Stimulated activated naive B cell treated with anti-CD40 and anti-IgM and Interleukin-4, amounts not matched to agents 10 μg/mL and 1 μg/mL and 100 μg/mL, for 72 hours (primary cell): Measurements from ENCODE around the gene MOSPD2.
A peak's percentile ranks its signal among the peaks of the same experiment; 100 is the strongest.

Experiments
- ATAC-seq, 2 donors: fragments of 150-1000 bp; cut with Tn5 transposase; replicated peaks; 2 replicates each; pipeline ENCODE4 v1.10.0; 2021; ENCODE audit warnings: moderate library complexity in 1 of 2
- DNase-seq: peaks from one replicate; pipeline ENCODE4 v3.0.0; 2021
- H3K27ac Mint-ChIP-seq: one replicate; pipeline ENCODE4 v1.8.0; 2022; ENCODE audit warnings: mild to moderate bottlenecking, mixed read lengths
- H3K27me3 Mint-ChIP-seq, 2 donors: one replicate each; pipeline ENCODE4 v1.8.0; 2022; ENCODE audit warnings: mixed read lengths in 2 of 2
- H3K36me3 Mint-ChIP-seq, 2 donors: one replicate each; pipeline ENCODE4 v1.8.0; 2022; ENCODE audit warnings: mixed read lengths in 2 of 2, mild to moderate bottlenecking in 1 of 2
- H3K4me1 Mint-ChIP-seq, 2 donors: one replicate each; pipeline ENCODE4 v1.8.0; 2022; ENCODE audit warnings: mixed read lengths in 2 of 2, mild to moderate bottlenecking in 1 of 2
- H3K4me3 Mint-ChIP-seq, 2 donors: one replicate each; pipeline ENCODE4 v1.8.0; 2022; ENCODE audit warnings: mild to moderate bottlenecking in 2 of 2, mixed read lengths in 2 of 2, moderate library complexity in 1 of 2
- H3K9me3 Mint-ChIP-seq, 2 donors: one replicate each; pipeline ENCODE4 v1.8.0; 2022; ENCODE audit warnings: mixed read lengths in 2 of 2, mild to moderate bottlenecking in 1 of 2

MOSPD2 gene

GRCh38 chrX:14872851-14873675 lies at the start of gene MOSPD2, which contains the start of gene FANCB:
MOSPD2 (plus strand) TSS chrX:14873421; CDS start chrX:14873529, 108 bp downstream.
FANCB (minus strand) TSS chrX:14873069; CDS start chrX:14865510, 7,559 bp downstream.
- Mint-ChIP-seq H3K27ac (peak within 1 kb of the TSS; percentile 91), H3K36me3 (peaks cover 0 to 9% of the 10 kb centered on the region in 2 donors), H3K4me3 (peak within 1 kb of the TSS; percentile 88 to 93), H3K4me1 (peaks cover 2 to 5% of the 10 kb centered on the region in 2 donors), H3K9me3 (no peaks in the 10 kb centered on the region), H3K27me3 (no peaks in the 10 kb centered on the region)
- ATAC-seq (peak; percentile 94 to 95), DNase-seq (peak; percentile 94)

GRCh38 chrX:14825851-14826250 lies 47.4 kb upstream of the MOSPD2 start:
- H3K9me3 Mint-ChIP-seq = peaks cover 2 to 13% of the 10 kb centered on the region in 2 donors
- ATAC-seq = no peak
- no peak overlapping the region for H3K27ac Mint-ChIP-seq
- no peak overlapping the region for H3K4me3 Mint-ChIP-seq
- peaks cover 0 to 2% of the 10 kb centered on the region in 2 donors for H3K36me3 Mint-ChIP-seq
- no peak for DNase-seq
- no peaks in the 10 kb centered on the region for H3K4me1 Mint-ChIP-seq
- peaks cover 0 to 3% of the 10 kb centered on the region in 2 donors for H3K27me3 Mint-ChIP-seq

DNA sequence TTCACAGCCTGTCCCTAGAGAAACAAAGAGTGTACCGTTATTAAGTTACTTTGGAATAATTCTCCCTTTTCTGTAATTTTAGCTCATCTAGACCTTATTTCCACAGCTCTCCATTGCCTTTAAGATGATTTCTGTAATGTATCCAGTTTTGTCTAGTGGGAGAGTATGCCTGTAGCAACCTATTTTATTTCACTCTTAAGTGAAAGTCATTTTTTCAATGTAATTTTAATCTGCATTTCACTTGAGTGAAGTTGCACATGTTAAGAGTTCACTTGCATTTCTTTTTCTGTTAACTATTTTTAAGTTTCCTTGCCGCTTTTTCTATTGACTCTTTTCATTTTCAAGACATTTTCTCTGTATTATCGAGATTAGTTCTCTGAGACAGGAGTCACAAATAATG lies 46.9 kb upstream of the MOSPD2 start:
- ATAC-seq = no peak
- H3K27ac Mint-ChIP-seq = no peak overlapping the region

GRCh38 chrX:14829643-14830042 lies 43.6 kb upstream of the MOSPD2 start:
- Mint-ChIP-seq H3K27me3 (peaks cover 0 to 4% of the 10 kb centered on the region in 2 donors), H3K4me3 (no peak overlapping the region), H3K4me1 (peaks cover 4 to 7% of the 10 kb centered on the region in 2 donors), H3K36me3 (peaks cover 2 to 4% of the 10 kb centered on the region in 2 donors), H3K9me3 (peaks cover 2 to 13% of the 10 kb centered on the region in 2 donors), H3K27ac (no peak overlapping the region)
- DNase-seq (no peak), ATAC-seq (no peak)

More for the DNA sequence above, 46.9 kb upstream of the MOSPD2 start:
- Mint-ChIP-seq H3K9me3 (peaks cover 2 to 13% of the 10 kb centered on the region in 2 donors), H3K4me1 (peaks cover 1 to 2% of the 10 kb centered on the region in 2 donors), H3K27me3 (peaks cover 0 to 3% of the 10 kb centered on the region in 2 donors), H3K36me3 (peaks cover 0 to 2% of the 10 kb centered on the region in 2 donors), H3K4me3 (no peak overlapping the region)
- no peak for DNase-seq

GRCh38 chrX:14832151-14832550 lies 41.1 kb upstream of the MOSPD2 start:
- peaks cover 4 to 20% of the 10 kb centered on the region in 2 donors for H3K36me3 Mint-ChIP-seq
- DNase-seq = no peak
- no peak overlapping the region for H3K4me3 Mint-ChIP-seq
- ATAC-seq = no peak
- H3K27me3 Mint-ChIP-seq = peaks cover 0 to 8% of the 10 kb centered on the region in 2 donors
- peaks cover 2 to 13% of the 10 kb centered on the region in 2 donors for H3K9me3 Mint-ChIP-seq
- H3K27ac Mint-ChIP-seq = no peak overlapping the region
- H3K4me1 Mint-ChIP-seq = peaks cover 4 to 7% of the 10 kb centered on the region in 2 donors

DNA sequence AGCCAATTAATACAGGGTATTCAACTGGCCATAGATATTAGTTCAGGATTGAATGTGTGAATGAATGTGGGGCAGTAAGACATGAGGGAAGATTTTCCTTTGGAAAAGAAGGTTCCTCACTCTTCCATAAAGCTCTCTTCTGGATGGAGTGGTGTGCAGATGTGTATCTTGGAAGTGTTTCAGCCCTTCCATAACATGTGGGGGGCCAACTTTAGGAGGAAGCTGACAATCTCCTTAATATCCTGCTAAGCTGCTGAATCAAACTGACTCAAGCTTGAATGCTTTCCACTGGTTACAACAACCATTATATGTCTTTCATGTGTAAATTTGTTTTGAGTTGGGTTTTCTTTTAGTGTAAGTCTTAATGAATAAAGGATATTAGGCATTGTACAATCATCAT lies 40.6 kb upstream of the MOSPD2 start:
- peaks cover 2 to 13% of the 10 kb centered on the region in 2 donors for H3K9me3 Mint-ChIP-seq
- DNase-seq (no peak), ATAC-seq (no peak)
- H3K27ac Mint-ChIP-seq = no peak overlapping the region
- H3K36me3 Mint-ChIP-seq = peaks cover 4 to 20% of the 10 kb centered on the region in 2 donors
- H3K4me1 Mint-ChIP-seq = peaks cover 4 to 7% of the 10 kb centered on the region in 2 donors
- H3K27me3 Mint-ChIP-seq = peaks cover 0 to 8% of the 10 kb centered on the region in 2 donors
- H3K4me3 Mint-ChIP-seq = no peak overlapping the region

- Mint-ChIP-seq H3K27ac (no peak overlapping the region), H3K4me1 (peaks cover 0 to 2% of the 10 kb centered on the region in 2 donors), H3K9me3 (no peaks in the 10 kb centered on the region), H3K27me3 (peaks cover 0 to 5% of the 10 kb centered on the region in 2 donors), H3K36me3 (peaks cover 2 to 29% of the 10 kb centered on the region in 2 donors), H3K4me3 (no peak overlapping the region)
- DNase-seq (no peak), ATAC-seq (no peak)
These were observed 36.1 kb upstream of the MOSPD2 start for GRCh38 chrX:14837155-14837554.

- peaks cover 0 to 1% of the 10 kb centered on the region in 2 donors for H3K4me1 Mint-ChIP-seq
- H3K9me3 Mint-ChIP-seq = no peaks in the 10 kb centered on the region
- H3K36me3 Mint-ChIP-seq = peaks cover 2 to 9% of the 10 kb centered on the region in 2 donors
- no peak for ATAC-seq
- no peak overlapping the region for H3K4me3 Mint-ChIP-seq
- no peak for DNase-seq
- no peak overlapping the region for H3K27ac Mint-ChIP-seq
- no peaks in the 10 kb centered on the region for H3K27me3 Mint-ChIP-seq
These were observed 29.6 kb upstream of the MOSPD2 start for GRCh38 chrX:14843666-14844065.

- DNase-seq = no peak
These were observed 21.7 kb upstream of the MOSPD2 start for GRCh38 chrX:14851526-14851925.

DNA sequence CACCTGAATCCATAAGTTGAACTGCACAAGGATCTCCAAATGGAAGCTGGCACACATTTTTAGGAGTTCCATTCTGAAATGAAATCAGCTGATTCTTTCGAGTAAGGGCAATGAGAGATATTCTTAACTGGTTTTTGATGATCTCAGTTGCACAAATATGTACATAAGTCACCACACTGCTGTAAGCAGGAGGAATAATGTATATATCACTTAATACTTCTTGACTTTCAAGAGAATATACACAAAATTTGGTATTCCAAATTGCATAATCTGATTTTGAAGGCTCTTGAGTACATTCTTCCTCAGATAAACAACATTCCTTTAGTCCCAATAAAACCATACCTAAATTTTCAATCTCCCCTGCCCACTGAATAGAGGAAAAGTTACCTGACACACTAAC lies 8.6 kb upstream of the MOSPD2 start:
- Mint-ChIP-seq H3K4me1 (no peaks in the 10 kb centered on the region), H3K9me3 (peaks cover 0 to 4% of the 10 kb centered on the region in 2 donors), H3K36me3 (peaks cover 6 to 11% of the 10 kb centered on the region in 2 donors), H3K27me3 (no peaks in the 10 kb centered on the region), H3K27ac (no peak overlapping the region), H3K4me3 (no peak overlapping the region)
- no peak for DNase-seq
- ATAC-seq = no peak

More at GRCh38 chrX:14851526-14851925, 21.7 kb upstream of the MOSPD2 start:
- Mint-ChIP-seq H3K27ac (no peak overlapping the region), H3K27me3 (no peaks in the 10 kb centered on the region), H3K36me3 (peaks cover 3 to 8% of the 10 kb centered on the region in 2 donors), H3K4me1 (no peaks in the 10 kb centered on the region), H3K4me3 (no peak overlapping the region), H3K9me3 (no peaks in the 10 kb centered on the region)
- ATAC-seq = peak in 1 of 2 donors; percentile 39

DNA sequence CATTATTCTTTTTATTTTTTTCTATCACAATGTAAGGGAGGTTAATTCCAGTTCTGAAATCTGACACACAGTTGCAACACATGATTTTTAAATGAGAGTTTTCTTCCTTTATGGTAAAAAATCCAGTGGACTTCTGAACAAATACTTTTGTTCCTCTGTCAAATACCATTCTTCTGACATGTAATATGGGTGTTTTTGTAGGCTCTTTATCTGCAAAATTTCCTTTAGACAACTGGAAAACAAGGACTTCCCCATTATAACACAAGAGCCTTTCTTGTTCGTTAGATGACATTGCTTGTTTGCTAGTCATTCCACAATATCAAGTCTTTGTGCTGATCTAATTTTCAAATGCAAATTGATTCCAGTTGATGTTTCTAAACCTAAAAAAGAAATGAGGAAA lies 8.0 kb upstream of the MOSPD2 start:
- DNase-seq (no peak), ATAC-seq (no peak)
- no peak overlapping the region for H3K4me3 Mint-ChIP-seq
- H3K27ac Mint-ChIP-seq = no peak overlapping the region
- H3K27me3 Mint-ChIP-seq = no peaks in the 10 kb centered on the region
- peaks cover 6 to 11% of the 10 kb centered on the region in 2 donors for H3K36me3 Mint-ChIP-seq
- H3K9me3 Mint-ChIP-seq = peaks cover 0 to 4% of the 10 kb centered on the region in 2 donors
- H3K4me1 Mint-ChIP-seq = no peaks in the 10 kb centered on the region

DNA sequence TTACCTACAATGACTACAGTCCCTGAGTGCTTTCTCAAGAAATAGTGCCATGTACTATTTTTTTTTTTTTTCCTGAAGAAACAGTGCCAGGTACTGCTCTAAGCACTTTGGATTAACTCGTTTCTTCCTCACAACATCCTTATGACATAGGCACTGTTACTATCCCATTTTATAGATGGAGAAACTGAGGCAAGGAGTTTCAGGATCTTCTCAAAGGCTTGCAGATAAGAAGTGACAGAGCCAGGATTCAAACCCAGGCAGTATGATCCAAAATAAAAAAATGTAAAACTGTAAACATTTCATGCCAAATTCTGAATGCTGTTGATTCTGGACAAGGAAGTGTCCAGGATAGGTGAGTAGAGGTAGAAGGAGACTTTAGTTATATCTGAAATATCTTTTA lies 1.5 kb upstream of the MOSPD2 start:
- DNase-seq (no peak), ATAC-seq (no peak)
- Mint-ChIP-seq H3K27me3 (no peaks in the 10 kb centered on the region), H3K4me1 (peaks cover 2 to 5% of the 10 kb centered on the region in 2 donors), H3K4me3 (peak overlapping the region in 1 of 2 donors; percentile 46), H3K36me3 (peaks cover 6 to 16% of the 10 kb centered on the region in 2 donors), H3K27ac (no peak overlapping the region), H3K9me3 (peaks cover 0 to 4% of the 10 kb centered on the region in 2 donors)

- Mint-ChIP-seq H3K4me3 (peak overlapping the region; percentile 58 to 63), H3K4me1 (peaks cover 2 to 5% of the 10 kb centered on the region in 2 donors), H3K36me3 (peaks cover 2 to 15% of the 10 kb centered on the region in 2 donors), H3K27me3 (no peaks in the 10 kb centered on the region), H3K27ac (no peak overlapping the region), H3K9me3 (peaks cover 0 to 4% of the 10 kb centered on the region in 2 donors)
- DNase-seq (no peak), ATAC-seq (no peak)
These were observed 866 bp upstream of the MOSPD2 start for GRCh38 chrX:14872355-14872754.

DNA sequence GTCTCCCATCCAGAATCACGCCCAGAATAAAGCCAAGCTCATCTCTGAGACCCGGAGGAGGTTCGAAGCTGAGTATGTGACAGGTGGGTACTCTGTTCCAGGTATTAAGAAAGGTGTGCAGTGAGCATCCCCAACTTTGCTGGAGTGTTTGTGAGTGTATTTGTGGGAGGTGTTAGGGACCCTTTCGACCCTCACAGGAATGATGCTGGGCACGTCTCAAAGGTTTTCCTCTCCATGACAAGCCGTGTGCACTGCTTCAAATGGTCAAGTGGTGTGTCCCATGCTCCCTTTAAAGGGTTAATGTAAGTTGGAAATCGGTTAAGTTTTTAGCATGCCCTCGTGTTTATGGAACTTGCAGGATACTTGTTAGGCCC lies 442 bp downstream of the MOSPD2 start:
- Mint-ChIP-seq H3K27ac (peak overlapping the region; percentile 91), H3K27me3 (no peaks in the 10 kb centered on the region), H3K36me3 (peaks cover 1 to 9% of the 10 kb centered on the region in 2 donors), H3K4me3 (peak overlapping the region; percentile 88 to 93), H3K9me3 (no peaks in the 10 kb centered on the region), H3K4me1 (peaks cover 2 to 5% of the 10 kb centered on the region in 2 donors)
- ATAC-seq (no peak), DNase-seq (no peak)

GRCh38 chrX:14875624-14876023 lies 2.4 kb downstream of the MOSPD2 start:
- H3K4me3 Mint-ChIP-seq = no peak overlapping the region
- DNase-seq (no peak), ATAC-seq (no peak)
- H3K27me3 Mint-ChIP-seq = no peaks in the 10 kb centered on the region
- peaks cover 2 to 5% of the 10 kb centered on the region in 2 donors for H3K4me1 Mint-ChIP-seq
- H3K36me3 Mint-ChIP-seq = peaks cover 1 to 9% of the 10 kb centered on the region in 2 donors
- H3K9me3 Mint-ChIP-seq = no peaks in the 10 kb centered on the region
- H3K27ac Mint-ChIP-seq = no peak overlapping the region
